ENCODE data around the gene GNAS. TPM values are rescaled to one million over a fixed set of nuclear protein-coding genes. Genes with fewer than 3 reads are reported as not detected.

The GNAS gene
- total RNA-seq, 1 experiment from 2014 or later: 1,936 TPM

- 0 out of 2 replicates have a peak, but pooled peaks cover 1% of the 10 kb centered on the region for H3K27me3 ChIP-seq (replicated peaks; ENCODE audit: control insufficient read depth, insufficient read depth, low read length)
- no peak overlapping the region for H3K4me3 ChIP-seq (ENCODE audit: low read depth, low read length)
- DNase-seq: no peak
- Mint-ChIP-seq H3K4me1 (ENCODE audit: low read depth, unreplicated experiment) (peaks cover 8% of the 10 kb centered on the region), H3K36me3 (ENCODE audit: insufficient read depth, unreplicated experiment) (no peaks in the 10 kb centered on the region), H3K4me3 (ENCODE audit: unreplicated experiment) (no peak overlapping the region), H3K27me3 (ENCODE audit: insufficient read depth, unreplicated experiment) (peaks cover 36% of the 10 kb centered on the region), H3K27ac (ENCODE audit: unreplicated experiment) (no peak overlapping the region), H3K9me3 (ENCODE audit: unreplicated experiment) (no peaks in the 10 kb centered on the region)
- TF ChIP-seq CTCF (IDR thresholded peaks at IDR 0.05; ENCODE audit: insufficient read depth in 1 of 2, low read depth in 1 of 2, low read length in 1 of 2, severe bottlenecking in 1 of 2, unreplicated experiment in 1 of 2): no peak
- CTCF ChIA-PET: no interaction called here
- POLR2A ChIA-PET: no interaction called here
- intact Hi-C loops (cut with micrococcal nuclease; ENCODE audit: unreplicated experiment): no loop called here
- H3K9me3 ChIP-seq: no peaks in the 10 kb centered on the region
- no TSS peak for BruUV-seq (replicated peaks)
- no peaks in the 10 kb centered on the region for H3K4me1 ChIP-seq
- no peaks in the 10 kb centered on the region for H3K36me3 ChIP-seq (ENCODE audit: control insufficient read depth, insufficient read depth, low read length)
These were observed 44.1 kb upstream of the GNAS start for GRCh38 chr20:58808271-58809046.

- Histone ChIP-seq H3K4me3 (ENCODE audit: low read depth, low read length) (no peak overlapping the region), H3K36me3 (ENCODE audit: control insufficient read depth, insufficient read depth, low read length) (no peaks in the 10 kb centered on the region), H3K9me3 (no peaks in the 10 kb centered on the region), H3K27me3 (replicated peaks; ENCODE audit: control insufficient read depth, insufficient read depth, low read length) (peaks cover 1% of the 10 kb centered on the region; the same call in 1 of the 2 replicates), H3K4me1 (no peaks in the 10 kb centered on the region)
- POLR2A ChIA-PET: no interaction called here
- no TSS peak for BruUV-seq (replicated peaks)
- Mint-ChIP-seq H3K27me3 (ENCODE audit: insufficient read depth, unreplicated experiment) (peaks cover 35% of the 10 kb centered on the region), H3K4me1 (ENCODE audit: low read depth, unreplicated experiment) (no peaks in the 10 kb centered on the region), H3K36me3 (ENCODE audit: insufficient read depth, unreplicated experiment) (no peaks in the 10 kb centered on the region), H3K9me3 (ENCODE audit: unreplicated experiment) (no peaks in the 10 kb centered on the region), H3K4me3 (ENCODE audit: unreplicated experiment) (no peak overlapping the region), H3K27ac (ENCODE audit: unreplicated experiment) (no peak overlapping the region)
- CTCF ChIA-PET: no interaction called here
- intact Hi-C loops (cut with micrococcal nuclease; ENCODE audit: unreplicated experiment): no loop called here
- no peak for DNase-seq
- no peak for TF ChIP-seq CTCF (IDR thresholded peaks at IDR 0.05; ENCODE audit: insufficient read depth in 1 of 2, low read depth in 1 of 2, low read length in 1 of 2, severe bottlenecking in 1 of 2, unreplicated experiment in 1 of 2)
These were observed 42.2 kb upstream of the GNAS start for GRCh38 chr20:58810116-58810878.

GRCh38 chr20:58810879-58811250 lies 41.7 kb upstream of the GNAS start:
- BruUV-seq (replicated peaks): no TSS peak
- Histone ChIP-seq H3K4me1 (no peaks in the 10 kb centered on the region), H3K9me3 (no peaks in the 10 kb centered on the region), H3K27me3 (replicated peaks; ENCODE audit: control insufficient read depth, insufficient read depth, low read length) (peaks cover 1% of the 10 kb centered on the region; the same call in 1 of the 2 replicates), H3K4me3 (ENCODE audit: low read depth, low read length) (no peak overlapping the region), H3K36me3 (ENCODE audit: control insufficient read depth, insufficient read depth, low read length) (no peaks in the 10 kb centered on the region)
- DNase-seq: no peak
- TF ChIP-seq CTCF (IDR thresholded peaks at IDR 0.05; ENCODE audit: insufficient read depth in 1 of 2, low read depth in 1 of 2, low read length in 1 of 2, severe bottlenecking in 1 of 2, unreplicated experiment in 1 of 2): no peak
- ChIA-PET CTCF (no interaction called here), POLR2A (no interaction called here)
- Mint-ChIP-seq H3K4me3 (ENCODE audit: unreplicated experiment) (no peak overlapping the region), H3K27ac (ENCODE audit: unreplicated experiment) (no peak overlapping the region), H3K27me3 (ENCODE audit: insufficient read depth, unreplicated experiment) (peaks cover 36% of the 10 kb centered on the region), H3K4me1 (ENCODE audit: low read depth, unreplicated experiment) (no peaks in the 10 kb centered on the region), H3K9me3 (ENCODE audit: unreplicated experiment) (no peaks in the 10 kb centered on the region), H3K36me3 (ENCODE audit: insufficient read depth, unreplicated experiment) (no peaks in the 10 kb centered on the region)
- intact Hi-C loops (cut with micrococcal nuclease; ENCODE audit: unreplicated experiment): no loop called here
